Mesenchymal stem cell (in vitro differentiated cells and primary cell): ENCODE measurements around the gene PINLYP.
A peak's percentile ranks its signal among the peaks of the same experiment; 100 is the strongest.

ENCODE experiments used
- DNase-seq: peaks from one replicate; pipeline ENCODE4 v3.0.0-alpha.2; 2013
- H2AFZ ChIP-seq: one replicate; pipeline ENCODE4 v1.6.1; 2013; ENCODE audit warnings: low read depth, mild to moderate bottlenecking, control low read depth, inconsistent platforms, low read length, moderate library complexity
- H2AK5ac ChIP-seq: 2 replicates; pipeline ENCODE4 v1.6.1; 2013; ENCODE audit warnings: low read length, moderate library complexity, mild to moderate bottlenecking, inconsistent platforms; ENCODE audit not compliant: severe bottlenecking
- H2BK120ac ChIP-seq: one replicate; pipeline ENCODE4 v1.6.1; 2013; ENCODE audit warnings: low read depth, mild to moderate bottlenecking, inconsistent platforms, low read length, moderate library complexity
- H2BK12ac ChIP-seq, 2 experiments: one replicate each; pipeline ENCODE4 v1.6.1; 2013; ENCODE audit warnings: inconsistent platforms in 2 of 2, low read length in 2 of 2, mild to moderate bottlenecking in 2 of 2, moderate library complexity in 2 of 2, control low read depth in 1 of 2
- H2BK15ac ChIP-seq: one replicate; pipeline ENCODE4 v1.6.1; 2013; ENCODE audit warnings: mild to moderate bottlenecking, low read depth, inconsistent platforms; ENCODE audit not compliant: poor library complexity, severe bottlenecking
- H2BK5ac ChIP-seq: 2 replicates; pipeline ENCODE4 v1.6.1; 2013; ENCODE audit warnings: low read depth, mild to moderate bottlenecking, low read length, control low read depth, inconsistent platforms; ENCODE audit not compliant: poor library complexity, severe bottlenecking
- H3K14ac ChIP-seq, 2 experiments: one replicate each; pipeline ENCODE4 v1.6.1; 2013; ENCODE audit warnings: inconsistent platforms in 2 of 2, low read length in 2 of 2, control low read depth in 1 of 2, mild to moderate bottlenecking in 1 of 2, moderate library complexity in 1 of 2
- H3K18ac ChIP-seq, 2 experiments: one replicate each; pipeline ENCODE4 v1.6.1; 2013; ENCODE audit warnings: inconsistent platforms in 2 of 2, low read length in 2 of 2, control low read depth in 1 of 2, low read depth in 1 of 2, mild to moderate bottlenecking in 1 of 2
- H3K23ac ChIP-seq, 2 experiments: one replicate each; pipeline ENCODE4 v1.6.1; 2013; ENCODE audit warnings: inconsistent platforms in 2 of 2, low read length in 2 of 2, mild to moderate bottlenecking in 2 of 2, moderate library complexity in 2 of 2, control low read depth in 1 of 2
- H3K27ac ChIP-seq: 2 replicates; pipeline ENCODE4 v1.5.1; 2013; ENCODE audit warnings: mild to moderate bottlenecking, moderate library complexity, low read length, control low read depth, inconsistent platforms; ENCODE audit not compliant: poor library complexity, severe bottlenecking
- H3K27me3 ChIP-seq, 2 experiments: 2 replicates each; pipeline versions ENCODE4 v1.6.1 to v1.7.0; 2013; ENCODE audit warnings: low read length in 2 of 2, mild to moderate bottlenecking in 2 of 2, moderate library complexity in 2 of 2, control low read depth in 1 of 2, inconsistent platforms in 1 of 2; ENCODE audit not compliant: control insufficient read depth in 1 of 2, insufficient read depth in 1 of 2
- H3K36me3 ChIP-seq, 2 experiments: 2 replicates each; pipeline versions ENCODE4 v1.6.1 to v1.7.0; 2013; ENCODE audit warnings: low read length in 2 of 2, control low read depth in 1 of 2, inconsistent platforms in 1 of 2, low read depth in 1 of 2, mild to moderate bottlenecking in 1 of 2; ENCODE audit not compliant: insufficient read depth in 2 of 2, control insufficient read depth in 1 of 2
- H3K4ac ChIP-seq, 2 experiments: one replicate each; pipeline ENCODE4 v1.6.1; 2013; ENCODE audit warnings: inconsistent platforms in 2 of 2, low read length in 2 of 2, mild to moderate bottlenecking in 2 of 2, moderate library complexity in 2 of 2, control low read depth in 1 of 2, low read depth in 1 of 2
- H3K4me1 ChIP-seq: 2 replicates; pipeline ENCODE4 v1.6.1; 2013; ENCODE audit warnings: low read depth, low read length, control low read depth; ENCODE audit not compliant: control insufficient read depth, insufficient read depth
- H3K4me2 ChIP-seq: 2 replicates; pipeline ENCODE4 v1.6.1; 2013; ENCODE audit warnings: low read length, mild to moderate bottlenecking, inconsistent platforms; ENCODE audit not compliant: poor library complexity, severe bottlenecking
- H3K4me3 ChIP-seq, 2 experiments: 2 replicates each; pipeline versions ENCODE4 v1.5.1 to v1.7.0; 2013; ENCODE audit warnings: low read length in 2 of 2, mild to moderate bottlenecking in 2 of 2, control low read depth in 1 of 2, low read depth in 1 of 2; ENCODE audit not compliant: insufficient read depth in 1 of 2
- H3K79me1 ChIP-seq: replicated peaks from 2 replicates; pipeline ENCODE4 v1.6.1; 2013; ENCODE audit warnings: mild to moderate bottlenecking, control low read depth, low read length, inconsistent platforms; ENCODE audit not compliant: poor library complexity, severe bottlenecking
- H3K9ac ChIP-seq: 2 replicates; pipeline ENCODE4 v1.7.0; 2013; ENCODE audit warnings: mild to moderate bottlenecking, low read length, moderate library complexity
- H3K9me3 ChIP-seq: 2 replicates; pipeline ENCODE4 v1.7.0; 2013; ENCODE audit warnings: mild to moderate bottlenecking, low read length; ENCODE audit not compliant: control insufficient read depth
- H4K8ac ChIP-seq: one replicate; pipeline ENCODE4 v1.6.1; 2013; ENCODE audit warnings: inconsistent platforms, mild to moderate bottlenecking, low read length, moderate library complexity
- H4K91ac ChIP-seq: one replicate; pipeline ENCODE4 v1.6.1; 2013; ENCODE audit warnings: mild to moderate bottlenecking, low read length, inconsistent platforms
- WGBS: methylation state at CpG from one replicate; pipeline ENCODE4 v1.1.7; 2013; ENCODE audit warnings: mixed read lengths; 5-methylcytosine and 5-hydroxymethylcytosine counted together

Gene PINLYP

GRCh38 chr19:43533546-43534304 is 41.9 kb upstream of the PINLYP start:
- Histone ChIP-seq H3K9me3 (peaks cover 2% of the 10 kb centered on the region), H4K91ac (no peak overlapping the region), H3K18ac (peak overlapping the region in 1 of 2 experiments; percentile 94), H3K27ac (peak overlapping the region; percentile 77), H3K4me1 (peaks cover 13% of the 10 kb centered on the region), H3K36me3 (peaks cover 16 to 17% of the 10 kb centered on the region in 2 experiments), H2BK120ac (no peak overlapping the region), H2AFZ (peak overlapping the region; percentile 77), H3K4ac (peak overlapping the region in 1 of 2 experiments; percentile 91), H3K23ac (peak overlapping the region in 1 of 2 experiments; percentile 9), H2BK15ac (no peak overlapping the region), H2BK12ac (peak overlapping the region in 1 of 2 experiments; percentile 64), H3K27me3 (no peaks in the 10 kb centered on the region), H3K9ac (peak overlapping the region; percentile 86), H2BK5ac (no peak overlapping the region), H3K79me1 (no peaks in the 10 kb centered on the region), H4K8ac (peak overlapping the region; percentile 1), H3K4me2 (peak overlapping the region; percentile 89), H3K4me3 (peak overlapping the region; percentile 53 to 95), H2AK5ac (no peak overlapping the region), H3K14ac (peak overlapping the region in 1 of 2 experiments; percentile 76)
- under 1% methylated on average over 41 of the region's 41 CpGs for WGBS
- DNase-seq: peak; percentile 100

DNA sequence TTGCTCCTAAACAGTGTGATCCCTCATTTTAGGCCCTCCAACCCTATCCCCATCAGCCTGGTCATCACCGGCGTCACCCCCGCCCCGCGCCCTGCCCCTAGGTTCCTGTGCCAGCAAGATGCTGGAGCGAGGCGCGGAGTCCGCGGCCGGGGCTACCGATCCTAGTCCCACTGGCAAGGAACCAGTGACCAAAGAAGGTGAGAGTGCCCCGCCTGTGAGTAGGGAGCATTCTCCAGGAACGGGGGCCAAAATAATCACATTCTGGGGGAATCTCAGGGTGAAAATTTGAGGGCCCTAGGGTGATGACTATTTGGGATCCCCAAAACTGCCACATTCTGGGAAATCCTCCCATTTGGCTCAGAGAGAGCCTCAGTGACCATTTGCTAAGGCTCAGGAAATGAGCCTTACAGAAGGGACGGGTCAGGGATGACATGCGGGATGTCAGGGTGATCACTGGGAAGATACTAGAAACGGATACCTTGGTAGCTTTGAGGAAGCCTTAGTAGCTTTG is 41.2 kb upstream of the PINLYP start:
- H3K27me3 ChIP-seq: no peaks in the 10 kb centered on the region
- H2BK15ac ChIP-seq: peak overlapping the region; percentile 26
- no peaks in the 10 kb centered on the region for H3K79me1 ChIP-seq
- peak overlapping the region; percentile 56 for H3K9ac ChIP-seq
- H2AK5ac ChIP-seq: no peak overlapping the region
- H2BK12ac ChIP-seq: peak overlapping the region in 1 of 2 experiments; percentile 76
- H3K9me3 ChIP-seq: peaks cover 9% of the 10 kb centered on the region
- no peak overlapping the region for H2BK120ac ChIP-seq
- no peak overlapping the region for H3K14ac ChIP-seq
- H2AFZ ChIP-seq: peak overlapping the region; percentile 77
- H3K4me2 ChIP-seq: peak overlapping the region; percentile 52
- WGBS: 24% methylated on average over 17 of the region's 17 CpGs
- H4K8ac ChIP-seq: peak overlapping the region; percentile 45
- no peak for DNase-seq
- no peak overlapping the region for H3K23ac ChIP-seq
- peak overlapping the region in 1 of 2 experiments; percentile 95 for H3K4me3 ChIP-seq
- peaks cover 16 to 24% of the 10 kb centered on the region in 2 experiments for H3K36me3 ChIP-seq
- no peak overlapping the region for H4K91ac ChIP-seq
- peaks cover 13% of the 10 kb centered on the region for H3K4me1 ChIP-seq
- peak overlapping the region in 1 of 2 experiments; percentile 87 for H3K18ac ChIP-seq
- no peak overlapping the region for H3K27ac ChIP-seq
- peak overlapping the region in 1 of 2 experiments; percentile 49 for H3K4ac ChIP-seq
- H2BK5ac ChIP-seq: no peak overlapping the region

DNA sequence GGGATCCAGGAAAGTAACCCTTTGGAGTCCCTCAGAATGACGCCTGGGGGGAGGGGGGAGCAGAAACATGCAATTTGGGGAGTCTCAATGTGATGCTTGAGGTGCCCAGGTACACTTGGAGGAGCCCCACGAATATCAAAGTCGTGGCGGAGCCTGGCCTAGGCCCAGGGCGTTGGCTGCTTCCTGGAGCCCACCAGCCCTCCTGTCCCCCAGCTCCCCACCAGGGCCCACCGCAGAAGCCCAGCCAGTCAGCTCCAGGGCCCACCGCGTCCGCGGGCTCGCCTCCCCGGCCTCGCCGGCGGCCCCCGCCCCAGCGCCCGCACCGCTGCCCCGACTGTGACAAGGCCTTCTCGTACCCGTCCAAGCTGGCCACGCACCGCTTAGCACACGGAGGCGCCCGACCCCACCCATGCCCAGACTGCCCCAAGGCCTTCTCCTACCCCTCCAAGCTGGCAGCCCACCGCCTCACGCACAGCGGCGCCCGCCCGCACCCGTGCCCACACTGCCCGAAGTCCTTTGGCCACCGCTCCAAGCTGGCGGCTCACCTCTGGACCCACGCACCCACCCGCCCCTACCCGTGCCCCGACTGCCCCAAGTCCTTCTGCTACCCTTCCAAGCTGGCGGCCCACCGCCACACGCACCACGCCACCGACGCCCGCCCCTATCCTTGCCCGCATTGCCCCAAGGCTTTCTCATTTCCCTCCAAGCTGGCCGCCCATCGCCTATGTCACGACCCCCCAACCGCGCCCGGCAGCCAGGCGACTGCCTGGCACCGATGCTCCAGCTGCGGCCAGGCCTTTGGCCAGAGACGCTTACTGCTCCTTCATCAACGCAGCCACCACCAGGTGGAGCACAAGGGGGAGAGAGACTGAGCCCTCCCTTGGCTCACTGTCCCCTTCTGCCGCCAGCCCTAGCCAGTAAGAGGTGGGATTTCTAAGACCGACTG is 40.5 kb upstream of the PINLYP start:
- Histone ChIP-seq H3K9me3 (peaks cover 9% of the 10 kb centered on the region), H2BK5ac (no peak overlapping the region), H3K23ac (no peak overlapping the region), H2BK12ac (no peak overlapping the region), H2BK120ac (no peak overlapping the region), H3K18ac (peak overlapping the region in 1 of 2 experiments; percentile 35), H4K91ac (peak overlapping the region; percentile 43), H3K9ac (peak overlapping the region; percentile 56), H3K36me3 (peaks cover 22 to 27% of the 10 kb centered on the region in 2 experiments), H3K4me1 (peaks cover 11% of the 10 kb centered on the region), H2BK15ac (no peak overlapping the region), H3K27ac (no peak overlapping the region), H4K8ac (no peak overlapping the region), H2AFZ (no peak overlapping the region), H3K4ac (no peak overlapping the region), H3K14ac (no peak overlapping the region), H3K4me3 (peak overlapping the region in 1 of 2 experiments; percentile 95), H3K27me3 (no peaks in the 10 kb centered on the region), H2AK5ac (no peak overlapping the region), H3K79me1 (no peaks in the 10 kb centered on the region), H3K4me2 (no peak overlapping the region)
- 88% methylated on average over 62 of the region's 62 CpGs for WGBS
- DNase-seq: peak; percentile 74
